Activated naive CD8-positive, alpha-beta T cell treated with anti-CD3 and anti-CD28 coated beads for 36 hours (primary cell): Measurements from ENCODE around the gene SESTD1. TPM values are rescaled to one million over a fixed set of nuclear protein-coding genes. Genes with fewer than 3 reads are reported as not detected.
A peak's percentile ranks its signal among the peaks of the same experiment; 100 is the strongest.

Experiments
- DNase-seq: peaks from one replicate; pipeline ENCODE4 v3.0.0; 2021
- H3K27ac Mint-ChIP-seq: one replicate; pipeline ENCODE4 v1.8.0; 2022; ENCODE audit warnings: mild to moderate bottlenecking, moderate library complexity, mixed read lengths
- H3K27me3 Mint-ChIP-seq: one replicate; pipeline ENCODE4 v1.8.0; 2022; ENCODE audit warnings: mild to moderate bottlenecking, mixed read lengths
- H3K36me3 Mint-ChIP-seq: one replicate; pipeline ENCODE4 v1.8.0; 2021; ENCODE audit warnings: mild to moderate bottlenecking, mixed read lengths
- H3K4me1 Mint-ChIP-seq: one replicate; pipeline ENCODE4 v1.8.0; 2021; ENCODE audit warnings: mixed read lengths
- H3K4me3 Mint-ChIP-seq: one replicate; pipeline ENCODE4 v1.8.0; 2022; ENCODE audit warnings: mild to moderate bottlenecking, moderate library complexity, mixed read lengths
- H3K9me3 Mint-ChIP-seq: one replicate; pipeline ENCODE4 v1.8.0; 2022; ENCODE audit warnings: mixed read lengths
- total RNA-seq, 2 experiments: library from RNA; stranded (reverse); gene quantifications; one replicate each; pipeline ENCODE4 v1.2.3, GENCODE V29; 2021

The SESTD1 gene
- total RNA-seq, 2 experiments from 2014 or later: 4.4 to 5.7 TPM

DNA sequence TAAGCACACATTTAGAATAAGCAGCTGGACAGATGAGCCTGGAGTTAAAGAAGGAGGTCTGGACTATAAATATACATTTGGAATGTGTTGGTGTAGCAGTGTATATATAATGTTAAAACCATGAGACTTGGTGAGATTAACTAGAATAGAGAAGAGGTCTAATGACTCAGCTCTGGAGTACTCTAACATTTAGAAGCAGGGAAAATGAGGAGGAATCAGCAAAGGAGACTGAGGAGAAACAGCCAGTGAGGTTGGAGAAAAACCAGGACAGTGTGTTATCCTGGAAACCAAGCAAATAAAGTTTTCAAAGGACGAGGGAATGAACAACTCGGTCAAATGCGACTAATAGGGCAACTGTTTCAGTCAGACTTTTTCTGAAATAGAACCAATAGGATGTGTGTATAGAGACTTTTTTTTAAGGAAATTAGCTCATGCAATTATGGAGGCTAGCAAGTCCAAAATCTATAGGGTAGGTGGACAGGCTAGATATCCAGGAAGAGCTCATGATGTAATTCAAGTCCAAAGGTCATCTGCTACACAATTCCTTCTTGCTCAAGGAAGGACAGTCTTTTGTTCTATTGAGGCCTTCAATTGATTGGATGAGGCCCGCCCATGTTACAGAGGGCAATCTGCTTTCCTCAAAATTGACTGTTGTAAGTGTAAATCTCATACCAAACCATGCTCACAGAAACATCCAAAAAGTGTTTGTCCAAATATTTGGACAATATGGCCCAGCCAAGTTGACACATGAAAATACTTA, 10.8 kb upstream of the SESTD1 start:
- peaks cover 8% of the 10 kb centered on the region for H3K27me3 Mint-ChIP-seq
- H3K27ac Mint-ChIP-seq: no peak overlapping the region
- H3K4me3 Mint-ChIP-seq: no peak overlapping the region
- H3K4me1 Mint-ChIP-seq: no peaks in the 10 kb centered on the region
- no peak for DNase-seq
- H3K9me3 Mint-ChIP-seq: no peaks in the 10 kb centered on the region
- H3K36me3 Mint-ChIP-seq: no peaks in the 10 kb centered on the region

DNA sequence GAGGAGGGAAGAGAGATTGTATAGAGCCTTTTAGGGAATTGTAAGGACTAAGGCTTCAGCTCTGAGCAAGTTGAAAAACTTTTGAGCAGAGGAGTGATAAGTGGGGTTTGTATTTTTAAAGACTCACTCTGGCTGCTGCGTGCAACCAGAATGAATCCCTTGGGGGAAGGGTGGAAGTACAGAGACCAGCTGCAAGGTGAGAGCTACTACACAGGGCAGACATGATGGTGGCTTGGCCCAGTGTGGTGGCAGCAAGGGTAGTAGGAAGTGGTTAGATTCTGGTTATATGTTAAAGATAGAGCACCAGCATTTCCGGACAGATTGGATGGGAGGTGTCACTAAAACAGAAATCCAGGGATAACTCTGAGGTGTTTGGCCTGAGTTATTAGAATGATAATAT, 10.1 kb upstream of the SESTD1 start:
- Mint-ChIP-seq H3K36me3 (no peaks in the 10 kb centered on the region), H3K27me3 (peaks cover 8% of the 10 kb centered on the region), H3K9me3 (no peaks in the 10 kb centered on the region), H3K27ac (no peak overlapping the region), H3K4me1 (no peaks in the 10 kb centered on the region), H3K4me3 (no peak overlapping the region)
- DNase-seq: no peak

DNA sequence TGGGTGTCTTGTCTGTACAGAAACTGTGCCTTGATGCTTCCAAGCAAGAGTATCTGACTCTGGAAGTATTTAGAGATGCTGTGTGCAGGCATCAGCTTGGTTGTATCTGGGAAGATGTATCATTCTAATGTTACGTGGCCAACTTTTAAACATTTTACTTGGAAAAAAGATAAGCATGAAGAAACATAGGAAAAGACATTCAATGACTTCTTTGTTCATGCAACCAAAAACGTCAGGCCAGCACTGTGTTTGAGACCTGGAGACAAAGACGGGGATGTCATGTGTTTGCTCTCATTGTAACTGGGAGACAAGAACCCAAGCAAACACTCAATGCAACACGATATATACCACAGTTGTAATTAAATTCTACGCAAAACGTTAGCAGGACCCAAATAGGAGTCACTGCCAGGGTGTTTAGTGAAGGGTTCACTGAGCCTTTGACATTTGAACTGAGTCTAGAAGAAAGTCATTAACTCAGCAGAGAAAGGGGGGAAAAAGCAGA, 8.9 kb upstream of the SESTD1 start:
- no peaks in the 10 kb centered on the region for H3K4me1 Mint-ChIP-seq
- DNase-seq: no peak
- H3K36me3 Mint-ChIP-seq: no peaks in the 10 kb centered on the region
- no peak overlapping the region for H3K27ac Mint-ChIP-seq
- H3K27me3 Mint-ChIP-seq: peaks cover 8% of the 10 kb centered on the region
- H3K4me3 Mint-ChIP-seq: no peak overlapping the region
- H3K9me3 Mint-ChIP-seq: no peaks in the 10 kb centered on the region

DNA sequence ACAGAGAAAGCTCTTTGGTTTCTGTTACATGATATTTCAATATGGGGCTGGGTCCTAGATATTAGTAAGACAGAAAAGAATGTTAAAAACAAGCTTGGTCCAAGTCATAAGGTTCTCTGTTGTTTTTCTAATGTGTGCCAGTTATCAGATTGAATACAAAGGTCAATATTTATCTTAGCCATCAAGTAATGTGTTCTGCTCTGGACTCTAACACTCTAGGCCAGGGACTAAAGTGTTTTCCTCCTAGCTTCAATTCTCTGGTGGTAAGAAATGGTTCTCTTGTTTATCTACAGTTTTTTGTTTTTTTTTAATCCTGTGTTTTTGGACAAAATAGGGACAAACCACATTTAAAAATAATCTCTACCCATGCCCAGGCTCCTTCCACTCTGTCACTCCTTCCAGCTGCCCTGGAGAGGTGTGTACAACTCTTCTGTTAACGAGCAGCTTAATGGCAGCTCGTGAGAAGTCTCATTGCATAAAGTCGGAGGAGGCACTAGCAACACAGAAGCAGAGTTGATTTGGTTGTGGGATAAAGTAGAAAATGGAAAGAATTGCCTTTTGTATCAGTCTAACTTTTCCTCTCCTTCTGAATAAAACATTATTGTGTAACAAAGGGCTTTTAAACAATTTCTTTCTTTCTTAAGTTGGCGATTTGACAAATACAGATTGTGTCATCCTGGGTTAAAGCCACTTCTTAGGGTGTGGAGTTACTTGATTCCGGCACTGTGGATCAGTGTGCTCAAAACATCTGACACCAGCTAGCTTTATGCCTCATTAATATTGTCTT, 8.0 kb upstream of the SESTD1 start:
- no peaks in the 10 kb centered on the region for H3K9me3 Mint-ChIP-seq
- H3K4me1 Mint-ChIP-seq: no peaks in the 10 kb centered on the region
- H3K4me3 Mint-ChIP-seq: no peak overlapping the region
- no peaks in the 10 kb centered on the region for H3K36me3 Mint-ChIP-seq
- no peak overlapping the region for H3K27ac Mint-ChIP-seq
- DNase-seq: no peak
- peaks cover 3% of the 10 kb centered on the region for H3K27me3 Mint-ChIP-seq

DNA sequence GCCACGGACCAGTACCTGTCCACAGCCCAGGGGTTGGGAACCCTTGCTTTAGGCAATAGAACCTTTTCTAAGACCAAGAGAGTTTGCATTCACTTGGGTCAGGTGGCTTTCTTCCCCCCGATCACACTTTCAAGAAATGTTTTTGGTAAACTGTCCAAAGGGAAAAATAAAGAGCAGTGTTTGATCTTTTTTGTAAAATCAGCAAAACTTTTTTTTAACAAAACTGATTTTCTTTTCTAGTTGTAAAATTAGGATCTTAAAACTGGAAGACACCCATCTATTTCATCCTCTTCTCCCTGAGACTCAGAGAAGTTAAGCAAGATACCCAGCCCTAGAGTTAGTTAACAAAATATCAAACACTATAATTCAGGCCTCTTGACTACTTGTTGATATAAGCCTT, 6.1 kb upstream of the SESTD1 start:
- Mint-ChIP-seq H3K4me3 (no peak overlapping the region), H3K27me3 (peaks cover 15% of the 10 kb centered on the region), H3K36me3 (no peaks in the 10 kb centered on the region), H3K9me3 (no peaks in the 10 kb centered on the region), H3K27ac (no peak overlapping the region), H3K4me1 (no peaks in the 10 kb centered on the region)
- DNase-seq: no peak

DNA sequence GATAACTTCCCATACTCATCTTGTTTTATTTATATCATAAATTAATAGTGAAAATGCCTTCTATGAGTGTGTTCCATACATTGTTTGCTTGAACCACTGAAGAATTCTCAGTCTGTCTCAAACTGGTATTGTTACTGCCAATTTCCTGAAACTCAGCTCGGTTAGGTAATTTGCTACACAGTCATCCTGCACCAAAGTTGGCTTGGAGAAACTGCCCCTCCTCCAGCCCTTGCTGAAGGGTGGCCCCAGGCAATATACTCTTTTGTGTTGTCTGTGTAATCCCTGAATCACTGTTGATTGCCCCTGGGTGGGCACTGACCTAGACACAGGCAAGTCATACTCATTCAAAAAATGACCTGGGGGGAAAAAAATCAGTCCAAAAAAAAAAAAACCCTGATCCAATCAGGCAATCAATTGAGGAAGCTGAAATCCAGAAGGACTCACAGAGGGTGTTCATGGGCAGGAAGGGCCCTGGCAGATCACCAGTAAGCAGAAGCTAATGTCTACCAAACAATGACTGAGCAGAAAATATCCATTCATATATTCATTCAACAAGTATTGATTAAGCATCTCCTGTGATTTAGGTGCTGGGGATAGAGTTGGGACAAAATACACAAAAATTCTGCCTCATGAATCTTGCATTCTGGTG, 3.8 kb upstream of the SESTD1 start:
- Mint-ChIP-seq H3K4me3 (no peak overlapping the region), H3K27ac (no peak overlapping the region), H3K9me3 (no peaks in the 10 kb centered on the region), H3K4me1 (peaks cover 3% of the 10 kb centered on the region), H3K27me3 (peaks cover 25% of the 10 kb centered on the region), H3K36me3 (no peaks in the 10 kb centered on the region)
- no peak for DNase-seq

DNA sequence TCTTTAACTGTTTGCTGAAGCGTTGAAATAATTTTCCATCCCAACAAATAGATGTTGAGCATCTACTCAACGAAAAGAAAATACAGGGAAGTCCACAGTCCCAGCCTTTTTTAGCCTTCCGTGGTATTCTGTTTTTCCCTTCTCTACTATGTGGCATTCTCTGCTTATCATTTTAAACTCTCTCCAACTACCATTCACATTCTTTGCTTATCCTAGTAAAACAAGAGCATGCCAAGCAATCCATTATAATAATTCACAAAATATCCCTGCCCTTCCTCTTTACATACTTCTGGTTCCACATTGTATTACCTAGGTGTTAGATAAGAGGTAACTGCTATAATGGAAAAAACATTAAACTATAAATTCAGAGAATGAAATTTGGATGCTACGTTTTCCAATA, 1.6 kb upstream of the SESTD1 start:
- Mint-ChIP-seq H3K4me3 (no peak overlapping the region), H3K27me3 (peaks cover 38% of the 10 kb centered on the region), H3K27ac (no peak overlapping the region), H3K4me1 (peaks cover 5% of the 10 kb centered on the region), H3K36me3 (peaks cover 2% of the 10 kb centered on the region), H3K9me3 (no peaks in the 10 kb centered on the region)
- DNase-seq: no peak

DNA sequence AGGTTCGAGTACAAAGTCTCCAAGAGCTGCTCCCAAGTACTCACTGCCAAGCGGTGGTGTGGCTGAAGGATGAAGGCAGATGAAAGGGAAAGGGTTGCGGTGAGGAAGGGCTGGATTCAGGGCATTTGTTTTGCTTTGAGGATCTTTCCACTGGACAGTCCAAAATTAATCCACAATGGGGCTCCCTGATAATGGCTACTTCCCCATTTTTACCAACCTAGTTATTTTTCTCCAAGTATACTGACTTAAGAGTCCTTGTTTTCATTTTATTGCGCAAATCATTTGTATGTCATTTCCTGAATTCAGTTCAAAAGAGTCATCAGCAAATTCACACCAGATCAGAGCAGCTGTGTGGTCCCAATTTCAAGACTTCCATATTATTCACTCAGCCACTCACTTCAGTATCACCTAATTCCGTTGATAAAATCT, 464 bp upstream of the SESTD1 start:
- Mint-ChIP-seq H3K27ac (peak overlapping the region; percentile 47), H3K27me3 (peaks cover 44% of the 10 kb centered on the region), H3K4me3 (peak overlapping the region; percentile 70), H3K36me3 (peaks cover 2% of the 10 kb centered on the region), H3K4me1 (peaks cover 5% of the 10 kb centered on the region), H3K9me3 (no peaks in the 10 kb centered on the region)
- DNase-seq: no peak

DNA sequence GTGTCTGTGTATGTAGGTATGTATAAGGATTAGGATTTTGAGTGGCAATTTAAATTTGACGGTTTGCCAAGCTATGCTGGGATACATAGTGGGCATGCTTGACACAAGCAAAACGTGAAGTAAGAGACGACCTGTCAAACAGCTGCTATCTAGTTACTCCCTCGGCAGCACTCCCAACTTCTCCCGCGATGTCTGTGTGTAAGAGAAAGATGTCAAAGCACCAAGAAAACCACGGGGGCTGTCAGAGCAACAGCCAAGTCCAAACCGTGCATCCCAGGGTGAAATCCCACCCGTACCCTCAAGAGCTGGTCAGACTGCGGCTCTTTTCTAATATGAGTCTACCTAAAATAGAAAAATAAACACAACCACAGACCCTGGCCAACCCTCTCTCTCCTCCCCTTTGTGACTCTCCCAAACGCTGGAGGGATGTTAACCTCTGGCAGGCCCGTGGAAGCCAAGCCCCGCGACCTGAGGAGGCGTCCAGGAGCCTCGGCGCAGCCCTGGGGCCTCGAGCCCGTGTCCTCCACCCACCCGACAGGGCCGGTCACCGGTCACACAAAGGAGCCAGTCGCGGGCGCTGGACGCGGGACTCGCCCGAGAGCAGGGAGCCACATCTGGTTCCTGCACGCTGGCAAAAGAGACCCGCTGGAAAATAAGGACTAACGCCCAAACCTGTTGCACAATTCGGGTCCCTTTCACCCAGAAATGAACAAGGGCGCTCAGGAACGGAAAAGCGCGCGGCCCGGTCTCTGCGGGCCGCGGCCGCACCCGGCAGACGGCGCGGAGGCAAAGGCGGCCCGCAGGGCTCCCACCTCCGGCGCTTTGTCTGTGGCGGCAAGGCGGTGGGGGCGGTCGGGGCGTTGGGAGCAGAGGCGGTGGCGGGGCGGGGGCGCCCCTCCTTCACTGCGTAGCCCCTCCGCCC, 925 bp downstream of the SESTD1 start:
- Mint-ChIP-seq H3K27me3 (peaks cover 44% of the 10 kb centered on the region), H3K27ac (peak overlapping the region; percentile 51), H3K4me1 (peaks cover 5% of the 10 kb centered on the region), H3K4me3 (peak overlapping the region; percentile 82), H3K9me3 (no peaks in the 10 kb centered on the region), H3K36me3 (peaks cover 2% of the 10 kb centered on the region)
- peak; percentile 14 for DNase-seq

DNA sequence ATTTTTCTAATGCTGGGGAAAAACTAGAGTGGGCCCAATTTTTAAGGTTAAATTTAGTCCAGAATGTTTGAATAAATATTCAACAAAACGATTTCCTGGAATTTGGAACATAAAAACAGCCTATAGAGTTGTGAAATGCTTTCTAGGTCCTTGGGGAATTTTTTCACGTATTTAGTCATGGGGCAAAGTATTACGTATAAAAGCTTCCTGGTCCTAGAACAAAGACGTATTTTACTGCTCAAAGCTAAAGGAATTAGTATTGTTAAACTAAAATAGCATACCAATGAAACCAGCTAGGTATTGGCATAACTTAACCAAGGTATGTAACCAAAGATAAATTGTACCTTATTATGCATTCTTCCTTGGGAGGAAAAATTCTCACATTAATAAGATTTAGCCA, 1.6 kb downstream of the SESTD1 start:
- Mint-ChIP-seq H3K4me3 (no peak overlapping the region), H3K27me3 (peaks cover 44% of the 10 kb centered on the region), H3K4me1 (peaks cover 5% of the 10 kb centered on the region), H3K36me3 (peaks cover 2% of the 10 kb centered on the region), H3K9me3 (no peaks in the 10 kb centered on the region), H3K27ac (no peak overlapping the region)
- DNase-seq: no peak

DNA sequence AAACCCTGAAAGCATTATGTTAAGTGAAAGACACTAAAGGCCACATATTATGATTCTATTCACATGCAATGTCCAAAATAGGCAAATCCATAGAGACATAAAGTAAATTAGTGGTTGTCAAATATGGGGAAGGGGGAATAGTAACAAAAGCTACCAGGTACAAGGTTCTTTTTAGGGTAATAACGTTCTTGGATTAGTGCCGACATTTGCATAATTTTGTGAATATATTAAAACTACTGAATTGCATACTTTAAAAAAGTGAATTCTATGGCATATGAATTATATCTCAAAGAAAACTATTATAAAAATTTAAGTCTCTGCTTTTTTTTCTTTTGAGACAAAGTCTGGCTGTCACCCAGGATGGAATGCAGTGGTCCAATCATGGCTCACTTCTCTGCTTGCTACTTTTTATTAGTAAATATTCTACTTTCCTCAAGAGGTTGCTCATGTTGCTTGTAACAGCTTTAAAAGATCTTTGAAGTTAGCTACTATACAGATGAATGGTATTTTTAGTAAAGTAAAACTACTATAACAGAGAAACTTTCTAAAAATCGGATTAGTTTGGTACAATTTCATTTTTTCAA, 2.5 kb downstream of the SESTD1 start:
- Mint-ChIP-seq H3K9me3 (no peaks in the 10 kb centered on the region), H3K4me1 (peaks cover 5% of the 10 kb centered on the region)

DNA sequence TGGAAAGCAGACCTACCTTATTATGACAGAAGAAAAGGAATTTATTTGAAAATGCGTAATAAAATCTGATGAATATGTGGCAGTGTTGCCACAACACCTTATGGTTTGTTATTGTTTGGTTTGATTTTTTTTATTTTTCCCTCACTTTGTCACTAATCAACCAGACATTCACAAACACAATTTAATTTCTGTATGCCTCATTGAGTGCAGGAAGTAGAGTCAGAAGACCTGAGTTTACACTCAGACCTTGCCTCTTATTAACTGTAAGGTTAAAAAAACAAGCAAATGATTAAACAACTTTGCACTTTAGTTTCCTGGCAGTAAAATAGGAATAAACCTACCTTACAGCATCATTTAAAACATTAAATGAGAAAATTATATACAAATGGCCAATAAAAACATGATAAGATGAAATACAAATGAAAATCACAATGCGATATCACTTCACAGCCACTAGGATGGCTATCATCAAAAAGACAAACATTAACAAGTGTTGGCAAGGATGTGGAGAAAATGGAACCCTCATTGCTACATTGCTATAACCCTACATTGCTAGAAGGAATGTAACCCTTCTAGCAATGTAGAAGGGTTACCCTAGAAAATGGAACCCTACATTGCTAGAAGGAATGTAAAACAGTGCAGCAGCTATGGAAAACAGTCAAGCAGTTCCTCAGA, 3.3 kb downstream of the SESTD1 start:
- Mint-ChIP-seq H3K4me1 (peaks cover 5% of the 10 kb centered on the region), H3K27me3 (peaks cover 37% of the 10 kb centered on the region), H3K27ac (no peak overlapping the region), H3K36me3 (peaks cover 2% of the 10 kb centered on the region), H3K9me3 (no peaks in the 10 kb centered on the region), H3K4me3 (no peak overlapping the region)
- DNase-seq: no peak

More for the DNA sequence above, 2.5 kb downstream of the SESTD1 start:
- no peak for DNase-seq
- Mint-ChIP-seq H3K36me3 (peaks cover 2% of the 10 kb centered on the region), H3K4me3 (no peak overlapping the region), H3K27me3 (peaks cover 41% of the 10 kb centered on the region), H3K27ac (no peak overlapping the region)

DNA sequence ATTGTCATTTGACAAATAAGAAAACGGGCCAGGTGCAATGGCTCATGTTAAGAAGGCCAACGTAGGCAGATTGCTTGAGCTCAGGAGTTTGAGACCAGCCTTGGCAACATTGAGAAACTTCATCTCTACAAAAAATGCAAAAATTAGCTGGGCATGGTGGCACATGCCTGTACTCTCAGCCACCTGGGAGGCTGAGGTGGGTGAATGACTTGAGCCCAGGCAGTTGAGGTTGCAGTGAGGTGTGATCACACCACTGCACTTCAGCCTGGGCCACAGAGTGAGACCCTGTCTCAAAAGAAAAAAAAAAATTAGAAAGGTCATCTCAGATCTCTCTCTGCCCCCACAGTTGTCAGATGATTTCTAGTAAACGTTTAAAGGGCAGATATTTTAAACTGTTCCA, 4.4 kb downstream of the SESTD1 start:
- Mint-ChIP-seq H3K27ac (no peak overlapping the region), H3K4me3 (no peak overlapping the region), H3K4me1 (peaks cover 5% of the 10 kb centered on the region), H3K36me3 (peaks cover 2% of the 10 kb centered on the region), H3K9me3 (no peaks in the 10 kb centered on the region), H3K27me3 (peaks cover 28% of the 10 kb centered on the region)
- DNase-seq: no peak

DNA sequence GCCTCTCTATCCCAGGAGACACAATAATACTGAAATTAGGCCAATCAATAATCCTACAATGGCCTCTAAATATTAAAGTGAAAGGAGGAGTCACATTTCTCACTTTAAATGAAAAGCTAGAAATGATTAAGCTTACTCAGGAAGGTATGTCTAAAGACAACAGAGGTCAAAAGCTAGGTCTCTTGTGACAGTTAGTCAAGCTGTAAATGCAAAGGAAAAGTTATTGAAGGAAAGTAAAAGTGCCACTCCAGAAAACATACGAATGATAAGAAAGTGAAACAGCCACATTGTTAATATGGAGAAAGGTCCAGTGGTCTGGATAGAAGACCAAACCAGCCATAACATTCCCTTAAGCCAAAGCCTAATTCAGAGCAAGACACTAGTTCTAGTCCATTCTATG, 9.5 kb downstream of the SESTD1 start:
- Mint-ChIP-seq H3K27me3 (no peaks in the 10 kb centered on the region), H3K4me3 (no peak overlapping the region), H3K36me3 (no peaks in the 10 kb centered on the region), H3K27ac (no peak overlapping the region), H3K9me3 (peaks cover 2% of the 10 kb centered on the region), H3K4me1 (peaks cover 27% of the 10 kb centered on the region)
- no peak for DNase-seq
